LNCaP clone FGC (cell line): Measurements from ENCODE around the gene CCDC40.

ENCODE experiments used
- DNase-seq: peaks from one replicate; pipeline ENCODE4 v3.0.0-alpha.2; 2011; ENCODE audit warnings: low read depth
- H3K4me3 ChIP-seq: 2 replicates; pipeline ENCODE4 v1.5.1; 2011; ENCODE audit warnings: mild to moderate bottlenecking, low read depth, low read length, control low read depth
- TF ChIP-seq, protein P1 (sequence below): IDR thresholded peaks from 2 replicates; pipeline ENCODE4 v1.5.1; 2012; ENCODE audit warnings: mild to moderate bottlenecking; ENCODE audit not compliant: control insufficient read depth, insufficient read depth; ENCODE audit errors: extremely low read depth

Gene CCDC40

DNA sequence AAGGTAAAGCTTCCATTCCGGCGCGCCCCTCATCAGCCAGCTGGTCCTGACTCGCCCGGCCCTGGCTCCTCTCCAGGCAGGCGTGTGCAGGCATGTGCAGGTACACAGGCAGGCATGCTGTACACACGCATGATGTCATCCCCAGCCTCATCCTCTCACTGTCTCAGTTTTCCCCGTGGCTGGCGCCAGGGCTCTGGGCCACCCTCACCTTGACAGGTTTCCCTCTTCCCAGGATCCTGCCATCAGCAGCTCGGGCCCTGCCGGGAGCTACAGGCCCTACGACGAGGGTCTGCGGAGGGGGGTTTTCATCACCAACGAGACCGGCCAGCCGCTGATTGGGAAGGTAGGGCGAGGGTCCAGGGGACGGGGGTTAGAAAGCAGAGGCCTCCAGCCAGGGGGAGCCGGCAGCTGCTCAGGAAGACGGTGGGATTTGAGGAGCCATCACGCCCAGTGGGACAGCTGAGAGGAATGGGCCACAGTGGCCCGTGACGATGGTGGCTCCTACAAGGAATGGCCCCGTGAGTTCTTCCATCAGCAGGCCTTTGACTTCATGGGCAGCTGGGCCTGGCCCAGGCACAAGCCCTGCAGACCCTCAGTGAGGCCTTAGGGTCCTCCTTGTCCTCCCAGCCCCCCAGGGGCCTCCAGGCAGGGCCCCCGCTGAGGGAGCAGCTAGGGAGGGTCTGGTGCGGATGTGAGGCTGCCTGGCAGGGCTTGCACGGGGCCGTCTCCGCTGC is 73.4 kb downstream of the CCDC40 start:
- H3K4me3 ChIP-seq: no peak overlapping the region
- DNase-seq: no peak

DNA sequence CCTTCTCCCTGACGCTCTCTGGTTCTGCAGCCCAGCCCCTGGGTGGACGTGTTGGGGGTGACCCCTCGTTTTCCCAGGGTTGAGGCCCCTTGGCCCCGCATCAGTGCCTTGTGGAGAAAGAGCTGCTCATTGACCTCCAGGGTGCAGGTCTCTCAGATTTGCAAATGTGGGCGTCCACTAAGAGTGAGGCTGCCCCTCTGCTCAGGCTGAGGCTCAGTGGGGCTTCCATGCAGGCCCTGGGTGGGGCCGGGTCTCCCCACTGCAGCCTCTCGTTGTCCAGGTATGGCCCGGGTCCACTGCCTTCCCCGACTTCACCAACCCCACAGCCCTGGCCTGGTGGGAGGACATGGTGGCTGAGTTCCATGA is 74.0 kb downstream of the CCDC40 start:
- no peak for DNase-seq
- no peak overlapping the region for H3K4me3 ChIP-seq
- TF ChIP-seq, protein P1, sequence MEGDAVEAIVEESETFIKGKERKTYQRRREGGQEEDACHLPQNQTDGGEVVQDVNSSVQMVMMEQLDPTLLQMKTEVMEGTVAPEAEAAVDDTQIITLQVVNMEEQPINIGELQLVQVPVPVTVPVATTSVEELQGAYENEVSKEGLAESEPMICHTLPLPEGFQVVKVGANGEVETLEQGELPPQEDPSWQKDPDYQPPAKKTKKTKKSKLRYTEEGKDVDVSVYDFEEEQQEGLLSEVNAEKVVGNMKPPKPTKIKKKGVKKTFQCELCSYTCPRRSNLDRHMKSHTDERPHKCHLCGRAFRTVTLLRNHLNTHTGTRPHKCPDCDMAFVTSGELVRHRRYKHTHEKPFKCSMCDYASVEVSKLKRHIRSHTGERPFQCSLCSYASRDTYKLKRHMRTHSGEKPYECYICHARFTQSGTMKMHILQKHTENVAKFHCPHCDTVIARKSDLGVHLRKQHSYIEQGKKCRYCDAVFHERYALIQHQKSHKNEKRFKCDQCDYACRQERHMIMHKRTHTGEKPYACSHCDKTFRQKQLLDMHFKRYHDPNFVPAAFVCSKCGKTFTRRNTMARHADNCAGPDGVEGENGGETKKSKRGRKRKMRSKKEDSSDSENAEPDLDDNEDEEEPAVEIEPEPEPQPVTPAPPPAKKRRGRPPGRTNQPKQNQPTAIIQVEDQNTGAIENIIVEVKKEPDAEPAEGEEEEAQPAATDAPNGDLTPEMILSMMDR: no peak

More for the DNA sequence above, 73.4 kb downstream of the CCDC40 start:
- TF ChIP-seq, protein P1: no peak

DNA sequence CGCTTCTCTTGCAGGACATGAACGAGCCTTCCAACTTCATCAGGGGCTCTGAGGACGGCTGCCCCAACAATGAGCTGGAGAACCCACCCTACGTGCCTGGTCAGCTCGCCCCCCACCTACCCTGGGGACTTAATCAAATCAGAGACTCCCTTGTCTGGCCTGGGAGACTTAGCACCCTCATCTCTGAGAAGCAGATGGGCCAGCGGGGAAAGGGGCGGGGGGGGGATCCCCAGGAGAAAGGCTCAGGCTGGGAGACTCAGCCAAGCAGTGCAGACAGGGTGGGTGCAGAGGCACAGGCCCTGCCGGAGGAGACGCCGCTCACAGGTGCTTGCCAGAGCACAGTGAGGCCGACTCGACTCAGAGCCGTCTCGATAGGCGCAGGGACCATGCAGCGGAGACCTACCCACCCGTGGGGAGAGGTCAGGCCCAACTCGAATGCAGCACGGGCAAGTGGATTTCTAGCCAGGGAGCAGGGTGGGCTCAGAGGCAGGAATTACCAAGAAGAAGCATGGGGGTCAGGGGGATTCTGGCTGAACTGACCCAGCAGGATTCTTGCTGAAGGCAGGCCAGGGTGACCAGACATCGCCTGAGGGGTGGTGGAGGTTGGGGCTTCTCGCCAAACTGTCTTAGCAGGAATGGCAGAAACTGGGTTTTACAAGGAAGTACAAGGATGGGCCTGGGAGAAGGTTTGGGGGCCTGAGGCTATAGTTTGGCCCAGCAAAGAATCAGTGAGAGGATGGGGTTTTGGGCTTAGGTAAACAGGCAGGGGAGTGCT is 74.7 kb downstream of the CCDC40 start:
- TF ChIP-seq, protein P1: no peak
- H3K4me3 ChIP-seq: no peak overlapping the region
- DNase-seq: no peak

DNA sequence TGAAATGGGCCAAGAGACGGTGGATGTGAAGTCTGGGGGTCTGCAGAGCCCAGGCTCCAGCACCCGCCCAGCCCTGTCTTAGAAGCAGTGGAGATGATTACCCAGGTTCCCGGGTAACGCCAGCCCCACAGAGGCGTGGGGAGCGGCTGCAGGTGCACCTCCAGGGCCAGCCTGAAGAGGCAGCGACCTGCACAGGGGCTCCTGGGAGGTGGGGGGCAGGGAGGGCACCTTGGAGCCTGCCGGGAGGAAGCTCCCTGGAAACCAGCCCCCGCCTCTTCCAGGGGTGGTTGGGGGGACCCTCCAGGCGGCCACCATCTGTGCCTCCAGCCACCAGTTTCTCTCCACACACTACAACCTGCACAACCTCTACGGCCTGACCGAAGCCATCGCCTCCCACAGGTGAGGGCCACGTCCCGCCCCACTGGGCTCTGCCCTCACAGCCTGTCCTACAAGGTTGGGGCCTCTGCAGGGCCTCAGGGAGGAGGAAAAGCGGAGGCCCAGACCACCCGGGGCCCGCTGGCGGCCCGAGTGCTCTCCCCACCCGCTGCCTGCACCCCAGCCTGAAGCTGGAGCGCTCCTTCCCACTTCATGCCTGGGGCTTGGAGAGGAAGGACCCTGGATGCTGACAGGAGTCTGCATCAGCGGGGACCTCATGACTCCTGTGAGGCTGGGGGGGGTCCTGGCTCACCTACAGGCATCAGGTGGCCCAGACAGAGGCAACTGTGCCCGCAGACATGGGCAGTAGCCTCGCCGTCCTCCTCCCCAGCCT is 75.4 kb downstream of the CCDC40 start:
- TF ChIP-seq, protein P1: no peak
- no peak overlapping the region for H3K4me3 ChIP-seq
- no peak for DNase-seq

DNA sequence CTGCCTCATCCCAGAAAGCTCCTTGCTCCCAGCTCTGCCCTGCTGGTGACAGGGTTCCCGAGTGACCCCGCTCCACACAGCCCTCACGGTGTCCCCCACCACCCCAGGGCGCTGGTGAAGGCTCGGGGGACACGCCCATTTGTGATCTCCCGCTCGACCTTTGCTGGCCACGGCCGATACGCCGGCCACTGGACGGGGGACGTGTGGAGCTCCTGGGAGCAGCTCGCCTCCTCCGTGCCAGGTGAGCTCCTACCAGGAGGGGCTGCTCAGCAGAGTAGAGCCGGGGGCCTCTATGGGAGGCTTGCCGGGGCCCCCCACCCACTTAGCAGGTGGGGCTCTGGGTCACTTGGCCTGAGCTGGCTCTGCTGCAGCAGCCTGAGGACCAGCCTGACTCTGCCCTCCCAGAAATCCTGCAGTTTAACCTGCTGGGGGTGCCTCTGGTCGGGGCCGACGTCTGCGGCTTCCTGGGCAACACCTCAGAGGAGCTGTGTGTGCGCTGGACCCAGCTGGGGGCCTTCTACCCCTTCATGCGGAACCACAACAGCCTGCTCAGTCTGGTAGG is 76.1 kb downstream of the CCDC40 start:
- DNase-seq: no peak
- TF ChIP-seq, protein P1: no peak
- H3K4me3 ChIP-seq: no peak overlapping the region

DNA sequence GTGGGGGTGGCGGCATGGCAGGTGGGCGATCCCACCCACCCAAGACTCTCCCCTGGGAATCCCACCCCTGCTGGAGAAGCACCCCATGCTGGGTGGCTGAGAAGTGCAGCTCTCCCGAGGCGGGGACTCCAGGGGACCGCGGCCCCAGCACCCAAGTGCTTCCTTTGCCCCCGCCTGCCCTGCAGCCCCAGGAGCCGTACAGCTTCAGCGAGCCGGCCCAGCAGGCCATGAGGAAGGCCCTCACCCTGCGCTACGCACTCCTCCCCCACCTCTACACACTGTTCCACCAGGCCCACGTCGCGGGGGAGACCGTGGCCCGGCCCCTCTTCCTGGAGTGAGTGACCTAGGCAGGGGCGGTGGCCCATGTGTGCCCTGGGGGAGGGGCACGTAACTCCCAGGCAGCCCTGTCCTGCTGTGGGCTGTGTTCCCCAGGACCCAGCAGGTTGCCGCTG is 76.6 kb downstream of the CCDC40 start:
- DNase-seq: no peak
- H3K4me3 ChIP-seq: no peak overlapping the region
- TF ChIP-seq, protein P1: no peak
